Keratinocyte (primary cell): ENCODE measurements around the gene COG5. TPM values are rescaled to one million over a fixed set of nuclear protein-coding genes. Genes with fewer than 3 reads are reported as not detected.

Experiments used
- DNase-seq: peaks from one replicate; pipeline ENCODE4 v3.0.0-alpha.2; 2011; ENCODE audit warnings: low read depth, missing footprints, low spot score
- FAIRE-seq: peaks from 2 replicates; lab custom pipeline; 2011; peaks lifted over from hg19 to GRCh38; lab: Jason Lieb, UNC
- H2AFZ ChIP-seq: 2 replicates; pipeline ENCODE4 v1.6.0; 2012; ENCODE audit warnings: low read length, control low read depth, inconsistent platforms; ENCODE audit not compliant: control insufficient read depth
- H3K27ac ChIP-seq: 2 replicates; pipeline ENCODE4 v1.5.1; 2011; ENCODE audit warnings: low read length; ENCODE audit not compliant: control insufficient read depth, insufficient read depth
- H3K27me3 ChIP-seq: 3 replicates; pipeline ENCODE4 v1.6.0; 2011; ENCODE audit warnings: low read length; ENCODE audit not compliant: control insufficient read depth, insufficient read depth; ENCODE audit errors: extremely low read depth
- H3K36me3 ChIP-seq, 2 experiments: 2 replicates in 1 of 2; 3 replicates in 1 of 2; pipeline ENCODE4 v1.5.1; 2011; ENCODE audit warnings: low read length in 2 of 2, mild to moderate bottlenecking in 1 of 2; ENCODE audit not compliant: control insufficient read depth in 2 of 2, insufficient read depth in 2 of 2; ENCODE audit errors: extremely low read depth in 1 of 2
- H3K4me1 ChIP-seq: 3 replicates; pipeline ENCODE4 v1.5.1; 2011; ENCODE audit warnings: low read length; ENCODE audit not compliant: control insufficient read depth, insufficient read depth; ENCODE audit errors: extremely low read depth
- H3K4me2 ChIP-seq: 3 replicates; pipeline ENCODE4 v1.6.0; 2011; ENCODE audit warnings: low read depth, low read length; ENCODE audit not compliant: control insufficient read depth, insufficient read depth; ENCODE audit errors: extremely low read depth
- H3K4me3 ChIP-seq, 3 experiments: fragments of 200-600 bp in 1 of 3; sonication (generic) in 1 of 3; 2 replicates in 2 of 3; 3 replicates in 1 of 3; pipeline ENCODE4 v1.5.1; 2011 to 2016; ENCODE audit warnings: low read length in 3 of 3, mild to moderate bottlenecking in 3 of 3, control low read depth in 2 of 3, inconsistent platforms in 1 of 3, low read depth in 1 of 3, mixed read lengths in 1 of 3, mixed run types in 1 of 3, moderate library complexity in 1 of 3; ENCODE audit not compliant: control insufficient read depth in 2 of 3, insufficient read depth in 2 of 3; ENCODE audit errors: extremely low read depth in 1 of 3
- H3K79me2 ChIP-seq: 2 replicates; pipeline ENCODE4 v1.6.0; 2012; ENCODE audit warnings: low read length; ENCODE audit not compliant: control insufficient read depth, insufficient read depth
- H3K9ac ChIP-seq: 3 replicates; pipeline ENCODE4 v1.6.0; 2011; ENCODE audit warnings: low read length; ENCODE audit not compliant: control insufficient read depth, insufficient read depth; ENCODE audit errors: extremely low read depth
- H3K9me1 ChIP-seq: 3 replicates; pipeline ENCODE4 v1.6.0; 2011; ENCODE audit warnings: low read length; ENCODE audit not compliant: control insufficient read depth, insufficient read depth; ENCODE audit errors: extremely low read depth
- H3K9me3 ChIP-seq: 2 replicates; pipeline ENCODE4 v1.5.1; 2012; ENCODE audit warnings: low read depth, low read length; ENCODE audit not compliant: control insufficient read depth
- H4K20me1 ChIP-seq: 3 replicates; pipeline ENCODE4 v1.6.0; 2011; ENCODE audit warnings: low read length; ENCODE audit not compliant: control insufficient read depth, insufficient read depth; ENCODE audit errors: extremely low read depth
- EZH2 ChIP-seq: IDR thresholded peaks from one replicate; pipeline ENCODE4 v1.6.1; 2012; ENCODE audit warnings: inconsistent platforms, mild to moderate bottlenecking, low read length, moderate library complexity
- dilution Hi-C: fragments of 300-500 bp; cut with MboI; formaldehyde crosslinking; loops from one replicate; pipeline ENCODE4 v1.7.0; 2020; ENCODE audit warnings: low sequenced_read_pairs; ENCODE audit not compliant: extremely low pct_ligation_motif_present
- polyA plus RNA-seq, 5 experiments: library from polyadenylated mRNA; depleted of rRNA in 3 of 5; stranded (reverse) in 3 of 5; stranded (forward) in 1 of 5; unstranded in 1 of 5; fragments of >200 nt; gene quantifications; 1 replicate in 1 of 5; 2 replicates in 3 of 5; 3 replicates in 1 of 5; pipeline versions ENCODE4 v1.2.1 to v1.2.3, GENCODE V29; 2011 to 2012; ENCODE audit warnings: missing spikeins in 2 of 5, low read depth in 1 of 5, low replicate concordance in 1 of 5
- TF ChIP-seq, protein P1 (sequence below), 3 experiments: IDR thresholded peaks in 1 of 3; conservative IDR thresholded peaks in 1 of 3; optimal IDR thresholded peaks in 1 of 3; 2 replicates in 2 of 3; 3 replicates in 1 of 3; pipeline versions ENCODE3 to v1.5.1; 2011; ENCODE audit warnings: low read length in 3 of 3, mild to moderate bottlenecking in 3 of 3, moderate library complexity in 2 of 3, control low read depth in 1 of 3, inconsistent platforms in 1 of 3; ENCODE audit not compliant: insufficient read depth in 2 of 3; ENCODE audit errors: extremely low read depth in 1 of 3

COG5 gene
- polyA plus RNA-seq, 1 donor (not counting 4 experiments of a cell fraction or from before 2014, with no cell fraction given): 50.7 TPM

DNA sequence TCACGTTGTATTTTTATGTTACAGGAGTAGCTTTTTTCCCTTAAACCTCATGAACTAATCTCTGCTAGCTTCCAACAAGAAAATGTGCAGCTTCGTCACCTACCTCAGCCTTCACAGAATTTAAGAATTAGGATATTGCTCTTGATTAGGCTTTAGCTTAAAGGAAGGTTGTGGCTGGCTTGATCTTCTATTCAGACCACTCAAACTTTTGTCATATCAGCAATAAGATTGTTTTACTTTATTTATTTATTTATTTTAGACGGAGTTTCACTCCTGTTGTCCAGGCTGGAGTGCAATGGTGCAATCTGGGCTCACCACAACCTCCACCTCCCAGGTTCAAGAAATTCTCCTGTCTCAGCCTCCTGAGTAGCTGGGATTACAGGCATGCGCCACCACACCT lies 219.4 kb downstream of the COG5 start:
- Histone ChIP-seq H3K36me3 (no peaks in the 10 kb centered on the region), H3K79me2 (peaks cover 2% of the 10 kb centered on the region), H3K27ac (no peak overlapping the region), H3K4me3 (no peak overlapping the region), H4K20me1 (no peaks in the 10 kb centered on the region), H3K9me3 (peaks cover 5% of the 10 kb centered on the region), H3K9ac (no peak overlapping the region), H3K4me2 (no peak overlapping the region), H2AFZ (no peak overlapping the region), H3K4me1 (no peaks in the 10 kb centered on the region), H3K9me1 (no peaks in the 10 kb centered on the region), H3K27me3 (no peaks in the 10 kb centered on the region)
- TF ChIP-seq EZH2: no peak
- TF ChIP-seq, protein P1, sequence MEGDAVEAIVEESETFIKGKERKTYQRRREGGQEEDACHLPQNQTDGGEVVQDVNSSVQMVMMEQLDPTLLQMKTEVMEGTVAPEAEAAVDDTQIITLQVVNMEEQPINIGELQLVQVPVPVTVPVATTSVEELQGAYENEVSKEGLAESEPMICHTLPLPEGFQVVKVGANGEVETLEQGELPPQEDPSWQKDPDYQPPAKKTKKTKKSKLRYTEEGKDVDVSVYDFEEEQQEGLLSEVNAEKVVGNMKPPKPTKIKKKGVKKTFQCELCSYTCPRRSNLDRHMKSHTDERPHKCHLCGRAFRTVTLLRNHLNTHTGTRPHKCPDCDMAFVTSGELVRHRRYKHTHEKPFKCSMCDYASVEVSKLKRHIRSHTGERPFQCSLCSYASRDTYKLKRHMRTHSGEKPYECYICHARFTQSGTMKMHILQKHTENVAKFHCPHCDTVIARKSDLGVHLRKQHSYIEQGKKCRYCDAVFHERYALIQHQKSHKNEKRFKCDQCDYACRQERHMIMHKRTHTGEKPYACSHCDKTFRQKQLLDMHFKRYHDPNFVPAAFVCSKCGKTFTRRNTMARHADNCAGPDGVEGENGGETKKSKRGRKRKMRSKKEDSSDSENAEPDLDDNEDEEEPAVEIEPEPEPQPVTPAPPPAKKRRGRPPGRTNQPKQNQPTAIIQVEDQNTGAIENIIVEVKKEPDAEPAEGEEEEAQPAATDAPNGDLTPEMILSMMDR (optimal IDR thresholded peaks at IDR 0.05 in 1 of 3, IDR thresholded peaks at IDR 0.05 in 1 of 3, conservative IDR thresholded peaks at IDR 0.05 in 1 of 3; ENCODE audit: extremely low read depth in 1 of 3, insufficient read depth in 2 of 3, low read length in 3 of 3): no peak
- dilution Hi-C loops: no loop called here
- FAIRE-seq: no peak
- no peak for DNase-seq

DNA sequence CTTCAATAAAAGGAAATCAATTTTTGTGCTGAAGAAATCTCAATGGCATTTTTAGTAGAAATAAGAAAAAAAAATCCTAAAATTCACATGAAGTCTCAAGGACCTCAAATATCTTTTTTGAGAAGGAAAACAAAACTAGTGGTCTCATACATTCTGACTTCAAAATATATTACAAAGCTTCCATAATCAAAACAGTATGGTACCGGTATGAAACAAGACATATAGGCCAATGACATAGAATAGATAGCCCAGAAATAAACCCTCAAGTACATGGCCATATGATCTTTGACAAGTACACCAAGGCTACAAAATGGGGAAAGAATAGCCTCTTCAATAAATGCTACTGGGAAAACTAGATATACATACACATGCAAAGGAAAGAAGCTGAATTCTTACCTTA lies 225.6 kb downstream of the COG5 start:
- H3K9me3 ChIP-seq: no peaks in the 10 kb centered on the region
- TF ChIP-seq, protein P1 (optimal IDR thresholded peaks at IDR 0.05 in 1 of 3, IDR thresholded peaks at IDR 0.05 in 1 of 3, conservative IDR thresholded peaks at IDR 0.05 in 1 of 3; ENCODE audit: extremely low read depth in 1 of 3, insufficient read depth in 2 of 3, low read length in 3 of 3): no peak
- no peak for TF ChIP-seq EZH2

More for the DNA sequence above, 225.6 kb downstream of the COG5 start:
- H3K36me3 ChIP-seq: no peaks in the 10 kb centered on the region
- no peaks in the 10 kb centered on the region for H3K27me3 ChIP-seq
- no peak overlapping the region for H3K4me3 ChIP-seq
- H3K79me2 ChIP-seq: peaks cover 5% of the 10 kb centered on the region
- FAIRE-seq (no peak), DNase-seq (no peak)
- H3K27ac ChIP-seq: no peak overlapping the region
- H3K4me2 ChIP-seq: no peak overlapping the region
- no peak overlapping the region for H3K9ac ChIP-seq
- dilution Hi-C loops: no loop called here
- H3K4me1 ChIP-seq: peaks cover under 1% of the 10 kb centered on the region
- H2AFZ ChIP-seq: no peak overlapping the region
- H3K9me1 ChIP-seq: no peaks in the 10 kb centered on the region
- H4K20me1 ChIP-seq: no peaks in the 10 kb centered on the region
